HG02970 (cell line): ENCODE data around the gene EFNA2.

Experiments used
- ATAC-seq: cut with Tn5 transposase; IDR thresholded peaks from one replicate; pipeline ENCODE4 v1.9.1; 2021; ENCODE audit warnings: mild to moderate bottlenecking, moderate library complexity, moderate number of reproducible peaks; ENCODE audit not compliant: unreplicated experiment, low FRiP score

Gene EFNA2

DNA sequence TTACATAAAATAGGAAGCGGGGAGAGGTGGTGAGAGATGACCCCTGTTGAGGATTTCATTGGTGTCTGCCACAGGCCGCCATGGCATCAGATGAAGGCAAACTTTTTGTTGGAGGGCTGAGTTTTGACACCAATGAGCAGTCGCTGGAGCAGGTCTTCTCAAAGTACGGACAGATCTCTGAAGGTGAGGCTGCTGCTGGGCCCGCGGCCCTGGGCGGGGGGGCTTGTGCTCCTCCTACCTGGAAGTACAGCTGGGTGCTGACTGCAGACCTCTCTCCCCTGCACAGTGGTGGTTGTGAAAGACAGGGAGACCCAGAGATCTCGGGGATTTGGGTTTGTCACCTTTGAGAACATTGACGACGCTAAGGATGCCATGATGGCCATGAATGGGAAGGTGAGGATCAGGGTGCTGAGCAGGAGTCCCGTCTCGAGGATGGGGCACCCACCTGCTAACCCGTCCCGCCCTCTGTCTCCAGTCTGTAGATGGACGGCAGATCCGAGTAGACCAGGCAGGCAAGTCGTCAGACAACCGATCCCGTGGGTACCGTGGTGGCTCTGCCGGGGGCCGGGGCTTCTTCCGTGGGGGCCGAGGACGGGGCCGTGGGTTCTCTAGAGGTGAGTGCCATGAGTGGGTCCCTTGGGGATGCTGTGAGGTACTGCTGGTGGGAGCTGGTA, 14.7 kb upstream of the EFNA2 start:
- no peak for ATAC-seq

DNA sequence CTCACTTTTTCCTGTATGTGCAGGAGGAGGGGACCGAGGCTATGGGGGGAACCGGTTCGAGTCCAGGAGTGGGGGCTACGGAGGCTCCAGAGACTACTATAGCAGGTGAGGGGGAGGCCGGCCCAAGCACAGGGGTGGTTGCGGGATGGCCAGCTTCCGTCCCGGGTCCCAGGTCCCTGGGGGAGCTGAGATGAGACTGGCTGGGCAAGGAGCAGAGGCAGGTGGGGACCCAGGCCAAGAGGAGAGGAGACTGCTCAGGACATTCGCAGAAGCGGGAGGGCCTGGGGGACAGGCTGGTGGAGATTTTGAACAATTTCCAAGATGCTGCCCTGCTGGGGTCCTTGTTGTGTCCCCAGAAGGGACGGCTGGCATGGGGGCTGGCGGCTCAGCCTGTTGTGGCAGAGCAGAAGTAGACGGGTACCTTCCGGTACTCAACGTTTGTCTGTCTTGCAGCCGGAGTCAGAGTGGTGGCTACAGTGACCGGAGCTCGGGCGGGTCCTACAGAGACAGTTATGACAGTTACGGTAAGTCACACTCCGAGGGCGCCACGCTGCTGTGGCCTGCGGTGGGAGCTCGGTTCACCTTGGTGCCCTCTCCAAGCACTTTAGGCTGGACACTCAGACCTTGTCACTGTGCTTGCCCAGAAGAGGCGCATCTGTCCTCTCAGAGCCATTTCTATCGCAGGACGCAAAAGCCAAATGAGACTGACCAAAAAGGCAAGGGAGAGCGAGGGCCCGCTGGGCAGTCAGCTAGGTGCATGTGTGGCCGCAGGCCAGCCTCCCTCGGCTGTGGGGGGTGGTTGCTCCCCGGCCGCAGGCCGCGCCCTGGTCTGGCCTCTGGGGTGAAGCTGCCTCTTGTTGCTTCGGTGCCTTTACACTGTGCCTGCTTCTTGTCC, 13.9 kb upstream of the EFNA2 start:
- ATAC-seq: no peak

DNA sequence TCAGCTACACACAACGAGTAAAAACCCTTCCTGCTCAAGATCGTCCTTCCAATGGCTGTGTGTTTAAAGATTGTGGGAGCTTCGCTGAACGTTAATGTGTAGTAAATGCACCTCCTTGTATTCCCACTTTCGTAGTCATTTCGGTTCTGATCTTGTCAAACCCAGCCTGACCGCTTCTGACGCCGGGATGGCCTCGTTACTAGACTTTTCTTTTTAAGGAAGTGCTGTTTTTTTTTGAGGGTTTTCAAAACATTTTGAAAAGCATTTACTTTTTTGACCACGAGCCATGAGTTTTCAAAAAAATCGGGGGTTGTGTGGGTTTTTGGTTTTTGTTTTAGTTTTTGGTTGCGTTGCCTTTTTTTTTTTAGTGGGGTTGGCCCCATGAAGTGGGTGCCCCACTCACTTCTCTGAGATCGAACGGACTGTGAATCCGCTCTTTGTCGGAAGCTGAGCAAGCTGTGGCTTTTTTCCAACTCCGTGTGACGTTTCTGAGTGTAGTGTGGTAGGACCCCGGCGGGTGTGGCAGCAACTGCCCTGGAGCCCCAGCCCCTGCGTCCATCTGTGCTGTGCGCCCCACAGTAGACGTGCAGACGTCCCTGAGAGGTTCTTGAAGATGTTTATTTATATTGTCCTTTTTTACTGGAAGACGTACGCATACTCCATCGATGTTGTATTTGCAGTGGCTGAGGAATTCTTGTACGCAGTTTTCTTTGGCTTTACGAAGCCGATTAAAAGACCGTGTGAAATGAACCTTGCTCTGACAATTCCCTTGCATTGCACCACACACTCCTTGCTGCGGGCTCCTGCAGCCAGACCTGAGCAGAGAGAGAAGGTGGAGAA, 13.0 kb upstream of the EFNA2 start:
- no peak for ATAC-seq

DNA sequence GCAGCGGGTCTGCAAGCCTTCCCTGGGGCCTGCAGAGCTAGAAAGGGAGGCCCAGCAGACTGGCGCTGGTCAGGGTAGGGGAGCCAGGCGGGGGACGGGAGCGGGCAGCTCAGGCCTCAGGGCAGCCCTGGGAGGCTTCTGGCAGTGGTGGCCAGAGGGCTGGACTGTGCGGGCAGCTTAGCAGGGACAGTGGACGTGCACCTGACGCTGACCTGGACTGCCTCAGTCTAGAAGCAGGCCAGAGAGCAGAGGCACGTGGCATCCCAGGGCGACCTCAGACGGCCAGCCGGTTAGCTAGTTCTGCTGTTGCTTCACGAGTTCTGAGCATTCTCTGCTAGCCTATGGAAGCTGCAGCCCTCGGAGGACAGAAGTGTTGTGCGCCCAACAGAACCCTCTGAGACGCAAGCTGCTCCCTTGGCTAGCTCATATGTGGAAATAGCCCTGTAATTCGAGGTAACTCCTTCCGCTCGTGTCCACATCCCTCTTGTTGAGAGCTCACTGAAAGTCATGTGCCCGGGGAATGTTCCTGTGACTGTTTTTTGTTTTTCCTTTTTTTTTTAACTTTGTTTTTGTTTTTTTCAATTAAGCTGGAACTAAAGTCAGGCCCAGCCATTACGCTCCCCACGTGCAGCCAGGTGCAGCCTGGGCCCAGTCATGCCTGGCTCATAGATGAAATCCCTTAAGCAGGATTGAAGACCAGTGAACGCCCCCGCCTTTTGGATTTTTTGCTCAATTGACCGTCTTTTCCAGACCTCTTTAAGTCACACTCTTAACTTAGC, 12.2 kb upstream of the EFNA2 start:
- ATAC-seq: no peak

DNA sequence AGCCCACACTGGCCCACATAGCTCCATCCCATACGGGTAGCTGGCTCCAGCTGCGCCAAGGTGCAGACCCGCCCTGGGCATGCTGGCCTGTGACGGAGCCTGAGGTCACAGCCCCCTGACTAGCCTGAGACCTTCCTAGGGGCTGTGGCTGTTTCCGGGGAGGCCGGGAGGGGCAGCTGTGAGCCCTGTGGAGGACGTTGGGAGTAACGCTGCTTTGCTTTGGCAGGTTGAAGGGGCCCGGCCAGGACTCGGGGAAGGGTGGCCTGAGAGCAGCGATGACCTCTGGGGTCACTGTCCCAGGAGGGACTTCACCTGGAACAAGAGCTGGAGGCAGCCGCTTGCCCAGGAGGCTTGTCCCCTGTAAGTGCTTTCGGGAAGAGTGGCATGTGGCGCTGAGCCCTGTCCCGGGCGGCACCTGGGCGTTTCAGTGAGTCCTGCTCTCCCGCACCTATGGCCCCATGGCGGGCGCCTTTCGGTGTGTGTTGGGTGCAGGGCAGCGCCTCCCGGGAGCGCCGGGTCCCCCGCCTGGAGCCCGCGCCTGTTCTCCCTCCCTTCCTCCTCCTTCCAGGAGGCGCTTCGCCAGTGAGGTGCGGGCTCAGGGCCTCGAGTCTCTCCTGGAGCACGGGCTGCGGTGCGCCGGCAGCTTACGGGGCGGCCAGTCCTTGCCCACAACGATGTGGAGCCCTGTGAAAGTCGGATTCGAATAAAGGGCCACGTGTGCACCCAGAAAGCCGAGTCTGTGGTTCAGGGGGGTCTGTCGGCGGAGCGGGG, 11.4 kb upstream of the EFNA2 start:
- no peak for ATAC-seq

DNA sequence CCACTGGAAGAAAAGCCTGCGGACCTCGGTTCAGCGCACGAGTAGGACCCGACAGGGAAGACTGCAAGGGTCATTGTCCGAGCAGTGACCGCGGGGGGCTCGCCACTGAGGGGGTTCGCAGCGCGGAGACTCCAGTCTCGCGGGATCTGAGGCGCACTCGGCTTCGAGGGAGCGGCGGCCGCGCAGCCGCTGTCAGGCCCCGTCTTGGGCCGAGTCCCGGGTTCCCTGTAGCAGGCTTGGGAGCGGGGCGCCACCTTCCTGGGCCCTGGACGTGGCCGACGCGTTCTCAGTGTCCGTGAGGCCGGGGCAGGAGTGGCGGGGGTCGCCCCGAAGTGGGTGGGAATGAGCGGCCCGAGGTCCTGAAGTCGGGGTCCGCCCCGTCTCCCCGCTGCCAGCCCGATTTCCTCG, 10.8 kb upstream of the EFNA2 start:
- ATAC-seq: no peak

DNA sequence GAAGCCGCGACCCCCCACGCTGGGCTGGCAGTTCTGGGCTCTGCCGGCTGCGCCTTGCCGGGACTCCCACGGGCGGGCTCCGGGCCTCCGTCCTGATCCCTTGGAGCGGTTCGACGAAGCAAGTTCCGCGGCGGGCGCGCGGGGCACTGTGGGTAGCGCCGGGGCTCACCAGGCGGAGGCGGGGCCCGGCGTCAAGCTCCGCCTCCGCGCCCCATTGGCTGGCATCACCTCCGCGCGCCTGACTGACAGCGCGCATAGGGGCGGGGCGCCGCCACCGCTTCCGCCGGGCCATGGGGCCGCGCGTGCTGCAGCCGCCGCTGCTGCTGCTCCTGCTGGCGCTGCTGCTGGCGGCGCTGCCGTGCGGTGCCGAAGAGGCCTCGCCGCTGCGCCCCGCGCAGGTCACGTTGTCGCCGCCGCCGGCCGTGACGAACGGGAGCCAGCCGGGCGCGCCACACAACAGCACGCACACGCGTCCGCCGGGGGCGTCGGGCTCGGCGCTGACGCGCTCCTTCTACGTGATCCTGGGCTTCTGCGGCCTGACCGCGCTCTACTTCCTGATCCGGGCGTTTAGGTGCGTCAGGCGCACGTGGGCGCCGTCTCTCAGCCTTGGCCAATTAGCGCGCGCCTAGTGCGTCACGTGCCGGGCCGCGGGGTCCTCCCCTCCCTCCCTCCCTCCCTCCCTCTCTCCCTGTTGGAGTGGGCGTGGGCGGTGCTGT, 10.3 kb upstream of the EFNA2 start, which contains the start of gene FAM174C:
TSS of gene FAM174C (plus strand) at position 271 of the 716 bp plus-strand sequence. CDS start at position 291, 20 bp downstream.
- ATAC-seq: peak; percentile 70

DNA sequence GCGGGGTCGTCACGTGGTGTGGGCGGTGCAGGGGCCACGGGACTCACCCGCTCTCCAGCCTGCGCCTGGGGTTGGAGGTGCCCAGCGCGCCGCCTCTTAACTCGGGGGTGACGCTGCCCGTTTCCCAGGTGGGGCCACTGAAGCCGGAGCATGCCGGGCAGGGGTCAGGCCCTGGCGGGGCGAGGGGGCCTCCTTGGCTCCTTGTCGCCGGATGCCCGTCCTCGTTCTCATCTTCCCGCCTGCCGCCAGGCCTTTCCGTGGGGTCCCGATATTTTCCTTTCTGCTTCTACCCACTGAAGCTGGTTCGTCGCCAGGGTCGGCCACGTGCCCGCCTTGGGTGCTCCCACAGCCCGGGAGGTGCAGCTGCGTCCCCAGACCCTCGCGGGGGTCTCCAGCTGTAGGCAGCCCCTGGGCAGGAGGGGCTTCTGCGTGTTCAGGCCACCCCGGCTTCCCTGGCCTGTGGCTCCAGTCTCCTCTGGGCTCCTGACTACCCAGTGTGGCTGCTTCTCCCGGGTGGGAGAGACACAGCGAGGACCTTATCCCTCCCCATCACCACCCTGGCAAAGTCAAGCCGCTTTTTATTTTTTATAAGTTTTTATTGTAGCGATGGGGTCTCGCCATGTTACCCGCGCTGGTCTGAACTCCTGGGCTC, 9.6 kb upstream of the EFNA2 start:
- no peak for ATAC-seq

DNA sequence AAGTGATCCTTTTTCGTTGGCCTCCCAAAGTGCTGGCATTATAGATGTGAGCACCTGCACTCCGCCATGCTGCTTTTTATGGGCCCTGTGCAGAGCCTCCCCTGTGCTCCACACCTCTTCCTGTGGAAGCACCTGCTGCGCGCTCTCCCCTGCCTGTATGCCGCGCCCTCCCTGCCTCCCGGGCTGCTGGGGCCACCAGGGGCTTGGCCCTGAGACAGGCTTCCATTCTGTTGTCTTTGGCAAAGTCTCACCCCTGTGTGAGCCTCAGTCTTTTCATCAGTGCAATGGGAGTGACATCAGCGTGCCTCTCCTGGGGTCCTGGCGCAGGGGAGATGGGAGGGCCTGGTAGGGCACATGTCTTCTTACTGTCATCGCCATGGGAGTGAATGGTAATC, 9.0 kb upstream of the EFNA2 start:
- no peak for ATAC-seq

DNA sequence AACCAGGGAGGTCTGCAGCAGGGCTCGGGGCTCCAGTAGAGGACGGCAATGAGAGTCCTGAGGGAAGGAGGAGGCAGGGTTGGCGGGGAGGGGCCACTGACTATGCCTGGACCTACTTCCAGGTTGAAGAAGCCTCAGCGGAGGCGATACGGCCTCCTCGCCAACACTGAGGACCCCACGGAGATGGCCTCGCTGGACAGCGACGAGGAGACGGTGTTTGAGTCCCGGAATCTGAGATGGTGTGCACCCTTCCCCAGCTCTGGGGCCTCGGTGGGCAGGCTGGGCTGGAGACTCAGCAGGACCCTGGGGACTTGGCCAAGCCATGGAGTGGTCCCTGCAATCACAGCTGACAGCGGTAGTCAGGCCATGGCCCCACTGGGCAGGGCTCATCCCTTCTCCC, 8.6 kb upstream of the EFNA2 start:
- no peak for ATAC-seq

DNA sequence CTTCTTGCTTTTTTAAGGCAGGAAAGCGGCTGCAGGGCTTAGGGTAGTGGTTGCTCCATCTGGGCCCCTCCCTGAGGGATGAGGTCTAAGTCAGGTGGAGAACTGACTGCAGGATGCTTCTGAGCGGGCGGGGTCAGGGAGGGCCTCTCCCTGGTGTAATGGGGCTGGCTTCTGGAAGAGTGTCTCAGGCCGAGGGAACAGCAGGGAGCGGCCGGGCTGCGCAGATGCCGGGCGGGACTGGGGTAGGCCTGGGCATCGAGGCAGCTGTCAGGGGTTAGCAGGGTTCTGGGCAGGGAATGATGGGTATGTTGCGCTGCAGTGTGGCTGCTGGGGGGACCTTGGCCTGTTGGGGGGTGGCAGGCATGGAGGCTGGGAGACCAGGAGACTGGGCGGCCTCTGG, 7.6 kb upstream of the EFNA2 start:
- no peak for ATAC-seq

DNA sequence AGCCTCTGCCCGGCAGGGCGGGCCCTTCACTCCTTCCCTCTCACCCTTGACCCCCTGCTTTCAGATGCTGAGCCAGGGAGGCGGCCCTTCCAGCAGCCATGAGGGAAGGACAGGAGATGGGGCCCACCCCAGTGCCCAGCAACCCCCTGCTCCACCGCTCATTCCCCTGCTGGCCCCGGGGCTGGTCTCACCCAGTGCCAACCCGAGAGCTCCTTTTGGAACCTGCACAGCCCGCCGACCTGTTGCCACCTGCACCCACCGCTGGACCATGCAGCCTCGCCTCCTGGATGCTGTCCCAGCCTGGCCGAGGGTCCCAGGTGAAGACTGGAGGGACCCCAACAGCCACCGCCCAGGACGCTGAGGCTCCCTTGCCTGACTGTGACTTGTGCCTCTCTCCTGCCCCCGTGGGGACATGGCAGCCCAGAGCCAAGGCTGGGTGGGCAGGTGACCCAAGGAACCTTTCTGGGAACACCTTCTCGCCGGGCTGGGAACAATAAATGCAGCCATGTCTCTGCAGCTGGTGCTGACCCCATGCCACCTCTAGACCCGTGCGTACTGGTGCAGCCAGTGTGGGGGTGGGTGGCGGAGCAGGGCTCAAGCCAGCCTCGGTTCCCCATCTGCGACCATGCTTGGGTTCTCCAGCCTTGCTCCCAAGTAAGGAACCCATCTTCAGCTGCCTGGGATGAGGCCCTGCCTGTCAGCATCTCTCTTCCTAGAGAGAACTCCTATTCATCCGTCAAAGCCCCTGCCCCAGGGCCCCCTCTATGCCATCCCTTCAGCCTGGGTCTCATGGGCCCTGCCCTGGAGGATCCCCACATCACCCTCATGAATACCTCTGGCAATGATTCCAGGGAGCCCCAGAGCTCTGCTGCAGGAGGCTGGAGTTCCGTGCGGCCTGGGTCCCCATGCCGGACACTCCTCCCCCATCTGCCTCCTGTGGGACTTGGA, 6.7 kb upstream of the EFNA2 start:
- no peak for ATAC-seq

DNA sequence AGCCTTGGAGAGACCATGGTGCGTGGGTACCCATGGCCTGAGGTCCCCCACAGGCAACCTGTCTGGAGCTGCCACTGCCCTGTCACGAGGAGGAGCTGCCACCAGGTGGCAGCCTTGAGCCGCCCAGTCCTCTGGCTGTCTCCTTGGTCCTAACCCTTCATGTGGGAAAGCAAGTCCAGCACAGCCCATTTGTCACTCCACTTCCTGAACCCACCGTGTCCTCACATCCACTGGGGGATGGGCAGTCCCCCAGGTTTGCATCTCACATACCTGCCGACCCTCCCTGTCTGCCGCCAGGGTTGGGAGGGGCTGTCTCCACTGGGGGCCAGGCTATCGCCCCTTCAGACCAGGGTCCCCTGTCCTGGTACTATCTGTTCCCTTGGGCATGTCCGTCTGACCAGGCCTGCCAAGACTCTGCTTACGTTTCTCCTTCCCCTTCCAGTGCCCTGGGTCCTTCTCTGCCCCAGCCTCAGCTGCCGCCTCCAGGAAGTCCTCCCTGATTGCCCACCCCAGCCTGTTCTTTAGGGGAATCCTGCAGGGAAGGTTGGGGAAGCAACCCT, 5.8 kb upstream of the EFNA2 start:
- ATAC-seq: no peak

DNA sequence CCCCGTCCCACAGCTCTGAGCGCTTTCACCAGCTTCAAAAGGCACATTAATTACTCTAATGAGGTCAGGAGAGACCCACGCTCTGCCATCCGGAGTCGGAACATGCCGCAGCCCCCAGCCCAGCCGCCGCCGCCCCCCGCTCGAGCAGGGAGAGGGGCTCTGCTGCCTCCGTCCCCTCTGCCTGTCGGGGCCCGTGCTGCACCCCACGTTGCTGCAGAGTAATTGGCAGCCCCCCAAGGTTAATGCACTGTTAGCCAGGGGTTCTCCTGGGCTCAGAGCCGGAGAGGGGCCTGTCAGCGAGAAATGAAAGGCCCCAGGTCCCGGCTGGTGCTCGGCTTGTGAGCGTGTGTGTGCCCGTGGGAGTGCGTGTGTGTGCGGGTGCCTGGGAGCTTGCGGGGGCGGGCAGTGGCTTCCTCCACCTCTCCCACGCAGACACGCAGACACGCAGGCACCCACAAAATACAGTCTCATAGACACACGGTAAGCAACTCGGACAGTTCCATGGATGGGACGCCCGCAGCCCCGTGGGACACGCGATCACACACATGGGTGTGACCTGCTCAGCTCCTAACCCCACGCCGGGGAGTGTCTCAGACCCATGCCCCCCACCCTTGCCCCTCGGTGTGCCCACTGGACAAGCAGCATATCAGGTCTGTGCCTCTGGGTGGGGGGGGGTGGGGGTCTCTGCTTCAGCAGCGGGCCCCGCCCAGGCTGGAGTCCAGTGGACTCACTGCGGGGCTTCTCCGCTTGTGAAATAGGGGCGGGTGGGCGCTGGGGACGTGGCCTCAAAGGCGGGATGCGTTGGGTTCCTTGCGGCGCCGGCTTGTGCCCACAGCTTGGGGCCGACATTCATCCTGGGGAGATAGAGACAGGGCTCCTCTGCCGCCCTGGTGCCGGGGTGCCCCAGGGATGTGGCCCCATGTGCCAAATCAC, 4.8 kb upstream of the EFNA2 start:
- no peak for ATAC-seq

DNA sequence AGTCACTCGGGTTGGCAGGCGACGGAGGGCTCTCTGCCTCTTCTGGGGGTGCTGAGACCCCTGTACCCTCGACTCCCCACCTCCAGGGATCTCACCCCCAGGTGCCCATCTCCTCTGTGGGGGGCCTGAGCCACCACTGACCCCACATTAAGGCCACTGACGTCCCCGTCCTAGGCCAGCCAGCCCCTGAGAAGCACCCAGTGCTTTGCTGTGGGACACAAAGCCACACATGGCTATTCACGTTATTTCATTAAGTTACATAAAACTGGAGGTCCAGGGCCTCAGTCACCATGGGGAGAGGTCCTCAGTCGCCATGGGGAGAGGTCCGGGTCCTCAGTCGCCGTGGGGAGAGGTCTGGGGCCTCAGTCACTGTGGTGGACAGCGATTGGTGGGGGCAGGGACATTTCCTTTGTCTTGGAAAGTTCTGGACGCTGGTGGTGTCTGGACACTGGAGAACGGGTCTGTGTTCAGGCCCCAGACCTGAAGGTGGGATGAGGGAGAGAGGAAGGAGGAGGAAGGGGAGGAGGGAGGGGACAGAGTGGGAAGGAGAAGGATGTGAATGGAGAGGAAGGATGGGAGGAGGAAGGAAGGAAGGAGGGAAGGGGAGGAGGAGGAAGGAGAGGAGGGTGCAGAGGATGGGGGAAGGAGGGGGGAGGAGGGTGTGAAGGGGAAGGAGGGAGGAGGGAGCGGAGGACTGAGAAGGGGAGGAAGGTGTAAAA, 3.9 kb upstream of the EFNA2 start:
- no peak for ATAC-seq
